Measurements from ENCODE around the gene RTL10. TPM values are rescaled to one million over a fixed set of nuclear protein-coding genes. Genes with fewer than 3 reads are reported as not detected.

RTL10 gene
- polyA plus RNA-seq, 2 of the 4 experiments (the other 2 are of a cell fraction) = 4.4 to 5.1 TPM

DNA sequence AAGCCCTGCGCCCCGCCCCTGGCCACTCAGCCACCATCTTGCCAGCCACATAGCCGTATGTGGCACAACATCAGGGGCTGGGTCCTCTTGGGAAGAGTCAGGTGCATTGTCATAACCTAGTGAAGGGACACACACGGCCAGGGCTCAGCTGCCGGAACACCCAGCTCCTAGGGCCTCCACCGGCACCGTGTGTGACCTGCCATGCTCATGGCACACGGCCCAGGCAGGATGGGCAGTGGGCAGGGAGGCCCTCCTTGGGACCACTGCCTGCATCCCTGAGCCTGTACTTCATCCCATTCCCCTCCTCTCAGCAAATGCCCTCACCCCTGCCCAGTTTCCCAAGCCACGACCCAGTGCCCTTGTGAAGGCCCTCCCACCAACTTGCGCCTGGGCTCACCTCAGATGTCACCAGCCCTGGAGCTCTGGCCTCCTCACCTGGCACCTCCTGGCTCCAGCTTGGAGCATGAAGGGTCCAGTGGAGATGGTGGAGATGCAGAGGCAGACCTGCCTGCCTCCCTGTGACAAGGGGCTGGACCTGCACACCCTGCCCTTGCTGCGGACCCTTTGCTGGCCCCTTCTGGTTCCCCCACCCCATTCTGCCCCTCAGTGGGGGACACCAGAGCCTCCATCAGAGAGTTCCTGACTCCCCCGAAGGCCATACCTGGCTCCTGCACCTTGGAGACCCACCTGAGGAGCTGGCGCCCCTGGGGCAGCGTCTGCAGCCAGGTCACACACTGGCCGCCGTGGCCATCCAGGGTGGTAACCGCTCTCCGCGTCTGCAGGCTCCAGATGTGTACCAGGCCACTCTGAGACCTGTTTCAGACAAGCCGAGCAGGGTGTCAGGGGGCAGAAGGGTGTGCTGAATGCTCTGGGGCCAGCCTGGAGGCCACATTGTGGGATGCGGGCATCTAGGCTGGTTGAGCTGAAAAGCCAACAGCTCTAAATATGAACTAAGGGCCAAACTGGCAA, 34.5 kb downstream of the RTL10 start:
- no peak for FAIRE-seq
- Histone ChIP-seq H3K9me3 (no peaks in the 10 kb centered on the region), H3K4me3 (no peak overlapping the region), H3K27ac (no peak overlapping the region), H3K4me1 (peaks cover 5% of the 10 kb centered on the region; the same call in 1 of the 3 replicates), H3K4me2 (no peak overlapping the region)
- POLR2A ChIA-PET = interaction anchor here (0.6 to 0.7 kb wide), 2 partner anchors 8 to 16 kb away, joined by 3 to 4 read pairs; no protein-coding TSS in a partner anchor
- TF ChIP-seq RNF2 (IDR thresholded peaks at IDR 0.05; ENCODE audit: borderline replicate concordance, low read depth) (no peak), FOSB (CRISPR knock-in tag; IDR thresholded peaks at IDR 0.05) (no peak), FOSL2 (IDR thresholded peaks at IDR 0.05) (no peak), FOSL2 (CRISPR knock-in tag; IDR thresholded peaks at IDR 0.05) (no peak), HOXB13 (CRISPR knock-in tag; IDR thresholded peaks at IDR 0.05; ENCODE audit: low read depth) (no peak), MYC (IDR thresholded peaks at IDR 0.05; ENCODE audit: borderline replicate concordance, low read length) (no peak), CHD4 (IDR thresholded peaks at IDR 0.05; ENCODE audit: borderline replicate concordance) (no peak), EHMT2 (IDR thresholded peaks at IDR 0.05; ENCODE audit: low read depth) (no peak), CBX2 (IDR thresholded peaks at IDR 0.05; ENCODE audit: borderline replicate concordance, low read depth) (no peak), ZSCAN20 (CRISPR knock-in tag; IDR thresholded peaks at IDR 0.05) (no peak), NPAS2 (CRISPR knock-in tag; IDR thresholded peaks at IDR 0.05; ENCODE audit: borderline replicate concordance) (no peak), POLR2A (IDR thresholded peaks at IDR 0.05; ENCODE audit: low read length) (no peak), EHF (CRISPR knock-in tag; IDR thresholded peaks at IDR 0.05) (no peak), HOXB5 (CRISPR knock-in tag; IDR thresholded peaks at IDR 0.05) (no peak), KDM5A (IDR thresholded peaks at IDR 0.05) (no peak), TP53 (CRISPR knock-in tag; IDR thresholded peaks at IDR 0.05) (no peak)
- TF ChIP-seq, protein P1, sequence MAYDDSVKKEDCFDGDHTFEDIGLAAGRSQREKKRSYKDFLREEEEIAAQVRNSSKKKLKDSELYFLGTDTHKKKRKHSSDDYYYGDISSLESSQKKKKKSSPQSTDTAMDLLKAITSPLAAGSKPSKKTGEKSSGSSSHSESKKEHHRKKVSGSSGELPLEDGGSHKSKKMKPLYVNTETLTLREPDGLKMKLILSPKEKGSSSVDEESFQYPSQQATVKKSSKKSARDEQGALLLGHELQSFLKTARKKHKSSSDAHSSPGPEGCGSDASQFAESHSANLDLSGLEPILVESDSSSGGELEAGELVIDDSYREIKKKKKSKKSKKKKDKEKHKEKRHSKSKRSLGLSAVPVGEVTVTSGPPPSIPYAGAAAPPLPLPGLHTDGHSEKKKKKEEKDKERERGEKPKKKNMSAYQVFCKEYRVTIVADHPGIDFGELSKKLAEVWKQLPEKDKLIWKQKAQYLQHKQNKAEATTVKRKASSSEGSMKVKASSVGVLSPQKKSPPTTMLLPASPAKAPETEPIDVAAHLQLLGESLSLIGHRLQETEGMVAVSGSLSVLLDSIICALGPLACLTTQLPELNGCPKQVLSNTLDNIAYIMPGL (CRISPR knock-in tag; IDR thresholded peaks at IDR 0.05; ENCODE audit: borderline replicate concordance) = no peak
- TF ChIP-seq, protein P2, sequence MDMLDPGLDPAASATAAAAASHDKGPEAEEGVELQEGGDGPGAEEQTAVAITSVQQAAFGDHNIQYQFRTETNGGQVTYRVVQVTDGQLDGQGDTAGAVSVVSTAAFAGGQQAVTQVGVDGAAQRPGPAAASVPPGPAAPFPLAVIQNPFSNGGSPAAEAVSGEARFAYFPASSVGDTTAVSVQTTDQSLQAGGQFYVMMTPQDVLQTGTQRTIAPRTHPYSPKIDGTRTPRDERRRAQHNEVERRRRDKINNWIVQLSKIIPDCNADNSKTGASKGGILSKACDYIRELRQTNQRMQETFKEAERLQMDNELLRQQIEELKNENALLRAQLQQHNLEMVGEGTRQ (IDR thresholded peaks at IDR 0.05) = no peak
- TF ChIP-seq, protein P3, sequence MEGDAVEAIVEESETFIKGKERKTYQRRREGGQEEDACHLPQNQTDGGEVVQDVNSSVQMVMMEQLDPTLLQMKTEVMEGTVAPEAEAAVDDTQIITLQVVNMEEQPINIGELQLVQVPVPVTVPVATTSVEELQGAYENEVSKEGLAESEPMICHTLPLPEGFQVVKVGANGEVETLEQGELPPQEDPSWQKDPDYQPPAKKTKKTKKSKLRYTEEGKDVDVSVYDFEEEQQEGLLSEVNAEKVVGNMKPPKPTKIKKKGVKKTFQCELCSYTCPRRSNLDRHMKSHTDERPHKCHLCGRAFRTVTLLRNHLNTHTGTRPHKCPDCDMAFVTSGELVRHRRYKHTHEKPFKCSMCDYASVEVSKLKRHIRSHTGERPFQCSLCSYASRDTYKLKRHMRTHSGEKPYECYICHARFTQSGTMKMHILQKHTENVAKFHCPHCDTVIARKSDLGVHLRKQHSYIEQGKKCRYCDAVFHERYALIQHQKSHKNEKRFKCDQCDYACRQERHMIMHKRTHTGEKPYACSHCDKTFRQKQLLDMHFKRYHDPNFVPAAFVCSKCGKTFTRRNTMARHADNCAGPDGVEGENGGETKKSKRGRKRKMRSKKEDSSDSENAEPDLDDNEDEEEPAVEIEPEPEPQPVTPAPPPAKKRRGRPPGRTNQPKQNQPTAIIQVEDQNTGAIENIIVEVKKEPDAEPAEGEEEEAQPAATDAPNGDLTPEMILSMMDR (IDR thresholded peaks at IDR 0.05) = no peak
- TF ChIP-seq, protein P4, sequence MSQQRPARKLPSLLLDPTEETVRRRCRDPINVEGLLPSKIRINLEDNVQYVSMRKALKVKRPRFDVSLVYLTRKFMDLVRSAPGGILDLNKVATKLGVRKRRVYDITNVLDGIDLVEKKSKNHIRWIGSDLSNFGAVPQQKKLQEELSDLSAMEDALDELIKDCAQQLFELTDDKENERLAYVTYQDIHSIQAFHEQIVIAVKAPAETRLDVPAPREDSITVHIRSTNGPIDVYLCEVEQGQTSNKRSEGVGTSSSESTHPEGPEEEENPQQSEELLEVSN (IDR thresholded peaks at IDR 0.05; ENCODE audit: borderline replicate concordance, low read depth) = no peak
- TF ChIP-seq, protein P5, sequence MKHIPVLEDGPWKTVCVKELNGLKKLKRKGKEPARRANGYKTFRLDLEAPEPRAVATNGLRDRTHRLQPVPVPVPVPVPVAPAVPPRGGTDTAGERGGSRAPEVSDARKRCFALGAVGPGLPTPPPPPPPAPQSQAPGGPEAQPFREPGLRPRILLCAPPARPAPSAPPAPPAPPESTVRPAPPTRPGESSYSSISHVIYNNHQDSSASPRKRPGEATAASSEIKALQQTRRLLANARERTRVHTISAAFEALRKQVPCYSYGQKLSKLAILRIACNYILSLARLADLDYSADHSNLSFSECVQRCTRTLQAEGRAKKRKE (CRISPR knock-in tag; IDR thresholded peaks at IDR 0.05; ENCODE audit: low read depth) = no peak
- 85% methylated on average over 8 of the region's 21 CpGs for WGBS (ENCODE audit: missing lambda C conversion rate)
- no peak for DNase-seq (ENCODE audit: low read depth in 1 of 2, low spot score in 1 of 2)
- ATAC-seq = no peak
- CTCF ChIA-PET = interaction anchor here (0.9 to 1.8 kb wide), 5 partner anchors 12 to 90 kb away, joined by 3 to 7 read pairs (median 3); no protein-coding TSS in a partner anchor
